ENCODE measurements around the gene KCNC3.

The KCNC3 gene

DNA sequence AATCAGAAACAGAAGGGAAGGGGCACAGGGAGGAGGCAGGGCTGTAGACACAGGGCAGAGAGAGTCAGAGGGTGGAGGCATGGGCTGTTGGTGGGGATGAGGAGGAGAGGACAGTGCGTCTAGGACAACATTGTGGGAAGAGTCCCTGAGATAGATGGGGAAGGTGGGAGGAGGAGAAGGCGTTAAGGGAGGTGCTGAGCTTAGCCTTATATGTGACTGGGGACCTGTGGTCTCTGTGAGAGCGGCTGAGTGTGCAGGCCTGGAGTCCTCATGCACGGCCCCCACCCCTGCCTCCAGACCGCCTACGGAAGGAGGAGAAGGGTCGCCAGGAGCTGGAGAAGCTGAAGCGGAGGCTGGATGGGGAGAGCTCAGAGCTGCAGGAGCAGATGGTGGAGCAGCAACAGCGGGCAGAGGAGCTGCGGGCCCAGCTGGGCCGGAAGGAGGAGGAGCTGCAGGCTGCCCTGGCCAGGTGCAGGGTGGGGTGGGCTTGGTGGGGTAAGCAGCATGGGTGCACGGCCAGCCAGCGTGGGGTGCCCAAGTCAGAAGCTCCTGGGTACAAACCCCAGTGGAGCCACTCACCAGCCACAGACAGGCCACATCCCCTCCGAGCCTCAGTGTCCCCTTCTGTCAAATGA lies 56.8 kb downstream of the KCNC3 start:
- DNase-seq: no peak

DNA sequence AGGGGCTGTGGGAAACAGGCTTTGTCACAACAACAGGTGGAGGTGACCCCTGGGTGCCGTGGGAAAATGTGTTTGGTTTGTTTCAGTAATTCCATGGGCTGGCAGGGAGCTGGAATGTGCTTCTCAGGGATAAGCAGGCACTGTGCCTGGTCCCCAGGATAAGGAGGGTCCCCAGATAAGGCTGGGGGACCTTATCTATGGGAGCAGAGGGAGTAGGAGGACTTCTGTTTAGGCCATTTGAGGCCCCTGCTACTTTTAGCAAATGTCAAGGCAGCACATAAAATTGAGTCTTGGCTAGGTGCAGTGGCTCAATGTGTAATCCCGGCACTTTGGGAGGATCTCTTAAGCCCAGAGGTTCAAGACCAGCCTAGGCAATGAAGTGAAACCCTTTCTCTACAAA lies 59.5 kb downstream of the KCNC3 start:
- no peak for DNase-seq

- DNase-seq: no peak
These were observed 60.7 kb downstream of the KCNC3 start for GRCh38 chr19:50268501-50268900.

DNA sequence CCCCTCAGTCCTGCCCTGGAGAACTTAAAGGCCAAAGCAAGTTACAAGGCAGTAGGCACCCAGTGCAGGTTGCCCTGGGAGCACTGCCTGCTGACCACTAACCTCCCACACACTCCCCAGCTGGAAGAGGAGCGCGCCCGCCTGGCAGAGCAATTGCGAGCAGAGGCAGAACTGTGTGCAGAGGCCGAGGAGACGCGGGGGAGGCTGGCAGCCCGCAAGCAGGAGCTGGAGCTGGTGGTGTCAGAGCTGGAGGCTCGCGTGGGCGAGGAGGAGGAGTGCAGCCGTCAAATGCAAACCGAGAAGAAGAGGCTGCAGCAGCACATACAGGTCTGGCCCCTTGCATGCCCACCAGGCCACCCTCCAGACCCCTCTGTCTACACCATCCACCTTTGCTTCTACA lies 61.1 kb downstream of the KCNC3 start:
- no peak for DNase-seq

DNA sequence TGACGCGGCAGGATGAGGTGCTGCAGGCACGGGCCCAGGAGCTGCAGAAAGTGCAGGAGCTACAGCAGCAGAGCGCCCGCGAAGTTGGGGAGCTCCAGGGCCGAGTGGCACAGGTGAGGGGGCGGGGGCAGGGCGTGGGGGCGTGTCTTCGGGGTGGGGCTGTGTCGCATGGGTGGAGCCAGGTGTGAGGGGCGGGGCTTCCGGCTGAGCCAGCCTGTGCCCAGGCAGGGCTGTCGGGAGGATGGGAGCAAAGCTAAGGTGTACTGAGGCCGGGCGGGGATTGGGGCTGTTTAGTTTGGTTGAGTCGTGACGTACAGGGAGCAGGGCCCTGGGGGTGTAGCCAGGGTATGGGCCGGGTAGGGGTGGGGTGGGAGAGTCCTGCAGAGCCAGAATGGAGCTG lies 62.3 kb downstream of the KCNC3 start:
- no peak for DNase-seq

DNA sequence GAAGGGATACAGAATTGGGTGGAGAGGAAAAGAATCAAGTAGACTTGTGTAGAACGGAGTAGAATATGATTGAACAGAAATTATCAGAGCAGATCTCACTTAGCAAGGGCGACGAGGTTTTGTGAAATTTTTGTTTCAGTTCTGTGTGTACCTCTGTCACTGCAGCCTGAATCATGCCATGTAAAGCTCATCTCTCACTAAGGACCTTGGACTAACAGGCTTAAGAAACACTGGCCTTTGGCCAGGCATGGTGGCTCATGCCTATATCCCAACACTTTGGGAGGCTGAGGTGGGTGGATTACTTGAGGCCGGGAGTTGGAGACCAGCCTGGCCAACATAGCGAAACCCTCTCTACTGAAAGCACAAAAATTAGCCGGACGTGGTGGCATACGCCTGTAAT lies 63.1 kb downstream of the KCNC3 start:
- no peak for DNase-seq

GRCh38 chr19:50264483-50265186 lies 64.5 kb downstream of the KCNC3 start:
- DNase-seq: no peak

GRCh38 chr19:50263176-50263575 lies 66.0 kb downstream of the KCNC3 start:
- no peak for DNase-seq

All from AML-193 (cell line).